PFSK-1 (cell line): Measurements from ENCODE around the gene KLHDC2.

ENCODE experiments used
- FOXP2 ChIP-seq: optimal IDR thresholded peaks from 2 replicates; pipeline ENCODE3; 2011; ENCODE audit warnings: borderline replicate concordance, control low read depth, inconsistent platforms; ENCODE audit not compliant: insufficient read depth; ENCODE audit errors: extremely low read length, extremely low read depth
- POLR2AphosphoS5 ChIP-seq: IDR thresholded peaks from 2 replicates; pipeline ENCODE4 v1.6.1; 2012; ENCODE audit warnings: low read depth, mild to moderate bottlenecking, control low read depth, low read length, moderate library complexity
- SIN3A ChIP-seq: IDR thresholded peaks from 2 replicates; pipeline ENCODE4 v1.6.1; 2012; ENCODE audit warnings: mild to moderate bottlenecking, low read length, moderate library complexity, borderline replicate concordance; ENCODE audit not compliant: insufficient read depth
- TAF1 ChIP-seq: IDR thresholded peaks from 2 replicates; pipeline ENCODE4 v1.6.1; 2012; ENCODE audit warnings: low read length, control low read depth, borderline replicate concordance; ENCODE audit not compliant: insufficient read depth
- TF ChIP-seq, protein P1 (sequence below), 2 experiments: IDR thresholded peaks; 2 replicates each; pipeline versions ENCODE4 v1.6.1 to v1.8.0; 2011 to 2012; ENCODE audit warnings: low read depth in 2 of 2, low read length in 2 of 2, control low read depth in 1 of 2, inconsistent platforms in 1 of 2, mild to moderate bottlenecking in 1 of 2, moderate library complexity in 1 of 2; ENCODE audit not compliant: insufficient read depth in 1 of 2

The KLHDC2 gene

DNA sequence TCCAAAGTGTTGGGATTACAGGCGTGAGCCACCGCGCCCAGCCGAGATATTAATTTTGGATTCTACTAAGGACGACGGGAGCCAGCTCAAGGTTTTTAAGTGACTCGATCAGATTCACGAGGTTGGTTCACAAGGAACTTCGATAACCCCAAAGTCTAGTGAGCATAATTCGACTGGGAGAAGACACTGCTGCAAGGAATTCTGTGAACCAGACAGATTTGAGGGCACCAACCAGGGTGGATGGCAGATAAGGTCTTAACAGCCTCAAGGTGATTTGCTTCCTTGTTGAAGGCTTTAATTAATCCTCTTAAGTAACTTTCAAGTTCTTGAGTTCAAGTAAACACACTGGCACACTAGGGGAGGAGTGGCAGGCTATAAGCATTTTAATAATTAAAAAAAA lies 1.1 kb upstream of the KLHDC2 start:
- TF ChIP-seq SIN3A (no peak), FOXP2 (no peak), POLR2AphosphoS5 (no peak), TAF1 (no peak)
- TF ChIP-seq, protein P1, sequence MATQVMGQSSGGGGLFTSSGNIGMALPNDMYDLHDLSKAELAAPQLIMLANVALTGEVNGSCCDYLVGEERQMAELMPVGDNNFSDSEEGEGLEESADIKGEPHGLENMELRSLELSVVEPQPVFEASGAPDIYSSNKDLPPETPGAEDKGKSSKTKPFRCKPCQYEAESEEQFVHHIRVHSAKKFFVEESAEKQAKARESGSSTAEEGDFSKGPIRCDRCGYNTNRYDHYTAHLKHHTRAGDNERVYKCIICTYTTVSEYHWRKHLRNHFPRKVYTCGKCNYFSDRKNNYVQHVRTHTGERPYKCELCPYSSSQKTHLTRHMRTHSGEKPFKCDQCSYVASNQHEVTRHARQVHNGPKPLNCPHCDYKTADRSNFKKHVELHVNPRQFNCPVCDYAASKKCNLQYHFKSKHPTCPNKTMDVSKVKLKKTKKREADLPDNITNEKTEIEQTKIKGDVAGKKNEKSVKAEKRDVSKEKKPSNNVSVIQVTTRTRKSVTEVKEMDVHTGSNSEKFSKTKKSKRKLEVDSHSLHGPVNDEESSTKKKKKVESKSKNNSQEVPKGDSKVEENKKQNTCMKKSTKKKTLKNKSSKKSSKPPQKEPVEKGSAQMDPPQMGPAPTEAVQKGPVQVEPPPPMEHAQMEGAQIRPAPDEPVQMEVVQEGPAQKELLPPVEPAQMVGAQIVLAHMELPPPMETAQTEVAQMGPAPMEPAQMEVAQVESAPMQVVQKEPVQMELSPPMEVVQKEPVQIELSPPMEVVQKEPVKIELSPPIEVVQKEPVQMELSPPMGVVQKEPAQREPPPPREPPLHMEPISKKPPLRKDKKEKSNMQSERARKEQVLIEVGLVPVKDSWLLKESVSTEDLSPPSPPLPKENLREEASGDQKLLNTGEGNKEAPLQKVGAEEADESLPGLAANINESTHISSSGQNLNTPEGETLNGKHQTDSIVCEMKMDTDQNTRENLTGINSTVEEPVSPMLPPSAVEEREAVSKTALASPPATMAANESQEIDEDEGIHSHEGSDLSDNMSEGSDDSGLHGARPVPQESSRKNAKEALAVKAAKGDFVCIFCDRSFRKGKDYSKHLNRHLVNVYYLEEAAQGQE (IDR thresholded peaks at IDR 0.05; ENCODE audit: insufficient read depth in 1 of 2, low read depth in 2 of 2, low read length in 2 of 2): no peak

DNA sequence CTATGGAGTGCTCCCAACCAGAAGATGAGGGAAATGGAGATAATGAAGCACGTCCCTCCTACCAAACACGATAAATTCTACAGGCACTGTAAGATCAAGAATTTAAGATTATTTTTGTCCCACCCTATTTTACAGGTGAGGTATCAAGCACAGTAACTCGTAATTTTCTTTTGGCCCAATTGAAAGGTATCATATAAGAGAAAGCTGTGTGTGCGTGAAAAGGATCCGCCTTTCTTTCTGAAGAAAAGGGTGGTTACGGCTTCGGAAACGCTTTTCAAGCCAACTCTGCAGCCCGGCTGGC lies 733 bp upstream of the KLHDC2 start:
- TF ChIP-seq POLR2AphosphoS5: no peak
- TF ChIP-seq, protein P1 (IDR thresholded peaks at IDR 0.05; ENCODE audit: insufficient read depth in 1 of 2, low read depth in 2 of 2, low read length in 2 of 2): no peak

DNA sequence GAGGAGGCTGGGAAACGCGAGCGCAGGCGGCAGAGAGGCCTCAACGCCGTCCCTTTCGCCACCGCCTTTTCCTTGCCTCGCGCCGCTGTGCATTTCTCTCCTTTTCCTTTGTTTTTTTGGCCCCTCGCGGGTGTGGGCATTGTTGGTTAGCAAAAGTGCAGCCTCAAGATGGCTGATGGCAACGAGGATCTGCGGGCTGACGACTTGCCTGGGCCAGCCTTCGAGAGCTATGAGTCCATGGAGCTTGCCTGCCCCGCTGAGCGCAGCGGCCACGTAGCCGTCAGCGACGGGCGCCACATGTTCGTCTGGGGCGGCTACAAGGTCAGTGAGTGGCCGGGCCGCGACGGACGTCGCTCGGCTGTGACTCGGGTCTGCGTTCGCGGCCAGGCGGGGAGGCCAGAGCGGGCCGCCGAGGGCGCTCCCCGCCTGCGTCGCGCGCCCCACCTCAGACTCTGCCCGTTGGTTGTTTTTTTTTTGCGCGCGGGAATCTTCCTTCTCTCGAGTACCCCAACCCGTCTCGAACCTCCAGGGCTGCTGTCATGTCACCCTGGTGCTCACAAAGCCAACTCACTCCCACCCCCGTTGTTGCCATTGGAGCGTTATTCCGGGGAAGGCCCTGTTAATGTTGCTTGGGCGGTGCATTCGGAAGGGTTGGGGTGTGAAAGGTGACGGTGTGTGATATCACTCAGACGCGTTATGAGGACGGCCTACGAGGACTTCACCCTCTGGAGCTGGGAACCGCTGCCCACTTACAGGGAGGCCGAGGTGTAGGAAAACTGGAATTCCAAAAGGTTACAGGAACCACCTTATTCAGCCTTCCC lies 558 bp downstream of the KLHDC2 start:
- TF ChIP-seq, protein P1 (IDR thresholded peaks at IDR 0.05; ENCODE audit: insufficient read depth in 1 of 2, low read depth in 2 of 2, low read length in 2 of 2): no peak
- TF ChIP-seq FOXP2: no peak
- TF ChIP-seq POLR2AphosphoS5: no peak
- no peak for TF ChIP-seq SIN3A
- no peak for TF ChIP-seq TAF1

DNA sequence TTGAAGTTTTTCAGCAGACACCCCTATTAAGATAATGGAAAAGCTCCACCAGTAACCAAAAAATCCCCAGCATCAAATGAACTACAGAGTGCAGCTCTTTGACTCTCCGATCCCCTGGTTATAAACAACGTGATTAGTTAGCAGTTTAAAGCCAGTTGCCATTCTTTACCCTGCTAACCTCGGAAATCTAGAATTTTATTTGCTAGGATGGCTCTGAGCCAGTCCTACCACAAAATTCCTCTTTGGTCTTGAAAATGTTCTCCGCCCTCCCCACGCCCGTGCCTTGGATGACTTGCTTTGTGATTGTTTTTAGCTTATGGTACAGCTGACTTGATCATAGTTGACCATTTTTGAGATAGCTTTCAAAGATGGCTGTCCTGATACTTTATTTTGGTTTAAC lies 1.2 kb downstream of the KLHDC2 start:
- TF ChIP-seq FOXP2: no peak
- no peak for TF ChIP-seq TAF1
- no peak for TF ChIP-seq POLR2AphosphoS5
- TF ChIP-seq SIN3A: no peak
- TF ChIP-seq, protein P1 (IDR thresholded peaks at IDR 0.05; ENCODE audit: insufficient read depth in 1 of 2, low read depth in 2 of 2, low read length in 2 of 2): no peak

DNA sequence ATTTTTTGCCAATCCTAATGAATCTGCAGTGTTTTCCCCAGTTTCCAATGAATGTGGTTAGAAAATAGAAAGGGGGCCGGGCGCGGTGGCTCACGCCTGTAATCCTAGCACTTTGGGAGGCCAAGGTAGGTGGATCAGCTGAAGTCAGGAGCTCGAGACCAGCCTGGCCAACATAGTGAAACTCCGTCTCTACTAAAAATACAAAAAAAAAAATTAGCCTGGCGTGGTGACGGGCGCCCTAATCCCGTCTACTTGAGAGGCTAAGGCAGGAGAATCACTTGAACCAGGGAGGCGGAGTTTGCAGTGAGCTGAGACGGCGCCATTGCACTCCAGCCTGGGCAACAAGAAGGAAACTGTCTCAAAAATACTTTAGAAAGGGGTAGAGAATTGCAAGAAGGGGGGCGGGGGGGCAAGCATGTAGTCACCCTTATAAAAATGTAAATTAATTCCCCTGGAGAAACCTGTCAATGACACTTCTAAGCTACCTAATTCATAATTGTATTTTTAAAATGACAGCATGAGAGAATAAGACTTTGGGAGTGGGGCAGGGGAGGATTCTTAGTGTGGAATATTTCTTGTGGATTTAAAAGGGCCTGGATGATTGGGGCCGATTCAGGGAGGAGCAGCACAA lies 1.7 kb downstream of the KLHDC2 start:
- TF ChIP-seq TAF1: no peak
- no peak for TF ChIP-seq SIN3A
- no peak for TF ChIP-seq FOXP2
- TF ChIP-seq, protein P1 (IDR thresholded peaks at IDR 0.05; ENCODE audit: insufficient read depth in 1 of 2, low read depth in 2 of 2, low read length in 2 of 2): no peak
- no peak for TF ChIP-seq POLR2AphosphoS5
